Left lobe of liver (tissue), 2 donors: ENCODE data around the gene RGMA. TPM values are rescaled to one million over a fixed set of nuclear protein-coding genes. Genes with fewer than 3 reads are reported as not detected.

ENCODE experiments used
- ATAC-seq: fragments of 200-7000 bp; cut with Tn5 transposase; one replicate; pipeline ENCODE4 v1.9.1; 2020; ENCODE audit warnings: mild to moderate bottlenecking, moderate library complexity
- DNase-seq: peaks from one replicate; pipeline ENCODE4 v3.0.0-alpha.2; 2020; ENCODE audit warnings: low spot score
- total RNA-seq: library from RNA; stranded (reverse); gene quantifications from one replicate; pipeline ENCODE4 v1.2.1, GENCODE V29; 2021
- donor health status: DM: no; HTN: no; CAD: no; lungs with moderate emphysema.
- donor health status: DM: no; HTN: yes; CAD: no.

Gene RGMA
- total RNA-seq, 1 donor from 2014 or later, result 0.33 TPM

DNA sequence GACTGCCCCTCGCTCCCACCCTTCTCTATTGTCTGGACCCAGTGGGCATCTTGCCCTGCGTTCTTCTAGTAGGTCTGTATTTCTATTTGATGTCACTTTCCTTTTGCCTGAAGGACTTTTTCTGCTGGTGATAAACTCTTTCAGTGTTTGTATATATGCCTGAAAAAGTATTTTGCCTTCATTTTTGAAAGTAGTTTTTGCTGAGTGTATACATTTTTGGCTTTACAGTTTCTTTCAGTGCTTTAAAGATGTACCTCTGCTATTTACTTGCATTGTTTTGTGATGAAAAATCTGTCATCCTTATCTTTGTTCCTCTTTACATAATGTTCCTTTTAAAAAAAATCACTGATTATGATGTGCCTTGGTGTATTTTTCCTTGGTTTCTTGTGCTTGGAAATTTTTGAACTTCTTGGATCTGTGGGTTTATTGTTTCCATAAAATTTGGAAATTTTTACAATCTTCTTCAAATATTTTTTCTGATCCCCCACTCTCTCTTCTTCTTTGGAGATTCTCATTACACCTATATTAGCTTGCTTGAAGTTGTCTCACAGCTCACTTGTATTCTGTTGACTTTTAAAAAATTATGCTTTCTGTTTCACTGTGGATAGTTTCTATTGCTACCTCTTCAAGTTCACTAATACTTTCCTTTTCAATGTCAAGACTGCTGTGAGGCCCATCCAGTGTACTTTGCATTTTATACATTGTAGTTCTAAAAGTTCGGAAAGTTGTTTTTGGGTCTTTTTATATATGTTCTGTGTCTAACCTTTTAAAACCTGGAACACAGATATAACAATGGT is 67.8 kb downstream of the RGMA start:
- DNase-seq, result peak; percentile 22
- ATAC-seq, result no peak

DNA sequence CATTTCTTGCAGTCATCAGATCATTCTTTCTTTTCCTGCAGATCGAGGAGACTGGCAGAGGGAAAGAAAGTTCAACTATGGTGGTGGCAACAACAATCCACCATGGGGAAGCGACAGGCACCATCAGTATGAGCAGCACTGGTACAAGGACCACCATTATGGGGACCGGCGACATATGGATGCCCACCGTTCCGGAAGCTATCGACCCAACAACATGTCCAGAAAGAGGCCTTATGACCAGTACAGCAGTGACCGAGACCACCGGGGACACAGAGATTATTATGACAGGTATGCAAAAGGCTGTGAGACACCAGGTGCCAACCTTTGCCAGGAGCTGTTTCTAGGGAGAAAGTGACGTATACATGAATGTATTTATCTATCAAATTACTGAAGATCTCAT is 69.0 kb downstream of the RGMA start:
- ATAC-seq, result no peak
- peak; percentile 31 for DNase-seq

DNA sequence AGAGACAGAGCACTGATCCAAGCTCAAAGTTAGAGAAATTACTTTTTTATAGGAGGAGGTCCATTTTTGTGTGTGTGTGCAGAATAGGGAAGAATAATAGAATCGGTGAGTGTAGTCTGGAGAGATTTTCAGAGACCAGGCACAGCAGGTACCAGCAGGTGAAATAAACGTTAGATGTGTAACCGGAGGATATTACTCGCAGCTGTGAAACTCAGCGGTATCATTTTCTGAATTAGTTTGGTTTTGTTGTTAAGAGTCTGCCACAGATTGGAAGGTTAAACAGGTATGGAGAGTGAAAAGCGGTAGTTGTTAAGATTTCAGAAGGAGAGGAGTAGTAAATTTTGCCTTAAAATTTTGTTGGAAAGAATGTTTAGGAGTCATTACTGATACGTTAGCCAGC is 69.9 kb downstream of the RGMA start:
- DNase-seq (no peak), ATAC-seq (no peak)

DNA sequence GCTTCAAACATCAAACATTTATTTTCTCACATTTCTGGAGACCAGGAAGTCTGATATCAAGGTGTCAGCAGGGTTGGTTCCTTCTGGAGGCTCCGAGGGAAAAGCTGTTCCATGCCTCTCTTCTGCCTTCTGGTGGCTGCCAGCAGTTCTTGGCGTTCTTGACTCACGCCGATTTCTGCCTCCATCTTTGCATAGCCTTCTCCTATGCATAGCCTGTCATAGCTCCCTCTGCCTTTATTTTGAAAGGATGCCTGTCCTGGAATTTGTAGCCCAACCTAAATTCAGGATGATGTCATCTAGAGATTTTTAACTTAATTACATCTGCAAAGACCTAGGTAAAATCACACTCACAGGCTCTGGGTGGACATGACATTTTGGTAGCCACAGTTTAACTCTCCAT is 70.4 kb downstream of the RGMA start:
- peak; percentile 22 for DNase-seq
- ATAC-seq, result no peak

DNA sequence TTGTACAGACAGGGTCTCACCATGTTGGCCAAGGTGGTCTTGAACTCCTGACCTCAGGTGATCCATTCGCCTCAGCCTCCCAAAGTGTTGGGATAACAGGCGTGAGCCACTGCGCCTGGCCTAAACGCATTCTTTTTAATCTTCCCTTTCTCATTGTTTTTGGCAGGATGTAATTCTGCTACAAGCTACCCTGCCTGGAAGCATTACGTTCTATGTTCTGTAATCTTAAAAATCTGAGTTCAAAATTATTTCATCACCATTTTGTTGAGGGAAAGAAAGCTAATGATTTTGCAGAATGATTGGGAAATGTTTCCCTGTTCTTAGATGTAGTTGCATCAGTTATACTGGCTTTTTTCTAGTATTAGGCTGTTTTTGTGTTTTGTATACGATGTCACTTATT is 71.5 kb downstream of the RGMA start:
- ATAC-seq (no peak), DNase-seq (no peak)

DNA sequence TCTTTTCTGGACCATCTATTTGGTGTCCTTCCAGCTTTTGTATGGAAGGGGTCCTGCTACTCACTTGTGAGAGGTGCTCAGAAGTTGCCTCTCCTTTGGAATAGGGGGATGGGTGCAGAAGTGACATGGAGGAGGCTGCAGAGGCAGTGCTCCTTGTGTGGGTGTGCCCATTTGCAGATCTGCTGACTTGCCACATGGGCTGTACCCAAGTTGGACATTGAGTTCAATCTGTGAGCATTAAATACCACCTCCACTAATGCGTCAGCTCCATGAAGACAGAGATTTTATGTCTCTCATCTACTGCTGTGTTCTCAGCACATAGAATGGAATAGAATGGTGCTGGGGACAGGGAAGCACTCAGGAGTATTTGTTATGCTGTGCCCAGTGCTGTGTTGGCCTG is 76.2 kb downstream of the RGMA start:
- no peak for DNase-seq

DNA sequence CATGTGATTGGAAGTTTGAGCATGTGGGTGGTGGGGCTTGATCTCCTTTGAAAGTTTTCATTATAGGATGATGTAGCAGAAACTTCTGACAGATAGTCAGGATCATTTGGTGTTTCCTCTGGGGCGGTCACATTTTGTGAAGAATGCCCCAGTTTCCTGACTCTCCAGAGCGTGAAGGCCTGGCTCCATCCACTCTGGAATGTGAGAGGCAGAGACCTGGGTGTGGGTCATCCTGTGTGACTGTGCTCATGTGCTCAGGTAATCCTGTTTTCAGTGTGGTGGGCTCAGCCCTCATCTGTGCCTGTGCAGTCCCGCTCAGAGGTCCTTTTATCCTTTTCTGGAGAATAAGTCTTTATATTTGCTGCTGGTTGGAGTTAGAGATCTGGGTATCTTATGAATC is 81.0 kb downstream of the RGMA start:
- DNase-seq (no peak), ATAC-seq (no peak)

More for the DNA sequence above, 76.2 kb downstream of the RGMA start:
- ATAC-seq, result peak; percentile 13

DNA sequence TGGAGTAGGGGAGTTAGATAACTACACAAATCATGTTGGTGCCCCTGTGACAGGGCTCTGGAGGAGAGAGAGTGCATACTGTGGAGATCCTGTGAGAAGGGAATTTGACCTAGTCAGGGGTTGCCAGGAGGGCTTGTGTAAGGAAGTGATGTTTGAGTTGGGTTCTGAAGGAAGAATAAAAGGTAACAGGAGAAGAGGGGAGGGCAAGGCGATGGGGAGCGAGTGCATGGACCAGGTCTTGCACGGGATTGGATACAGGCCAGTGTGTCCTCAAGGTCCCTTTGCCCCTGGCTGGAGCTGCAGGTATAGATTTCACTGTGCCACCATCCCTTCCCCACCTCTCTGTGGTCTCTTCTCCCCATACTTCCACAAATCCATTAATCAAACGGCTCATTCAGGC is 83.9 kb downstream of the RGMA start:
- ATAC-seq, result peak; percentile 34
- no peak for DNase-seq

DNA sequence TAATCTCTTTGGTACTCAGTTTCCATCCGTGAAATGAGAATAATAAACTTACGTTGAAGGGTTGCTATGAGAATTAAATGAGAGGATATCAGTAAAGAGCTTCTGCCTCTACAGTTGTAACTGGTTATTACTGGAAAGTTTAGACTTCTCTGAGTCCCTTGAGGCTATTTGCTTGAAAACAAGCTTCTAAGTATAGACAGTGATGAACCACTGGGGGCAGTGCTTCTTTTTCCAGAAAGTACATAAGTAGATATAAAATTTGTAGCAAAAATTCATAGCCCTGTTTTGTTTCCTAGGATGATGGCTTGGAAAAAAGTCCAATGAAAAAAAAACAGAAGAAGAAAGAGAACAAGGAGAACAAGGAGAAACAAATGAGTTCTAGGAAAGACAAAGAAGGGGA is 87.1 kb downstream of the RGMA start:
- ATAC-seq, result no peak
- DNase-seq, result no peak

DNA sequence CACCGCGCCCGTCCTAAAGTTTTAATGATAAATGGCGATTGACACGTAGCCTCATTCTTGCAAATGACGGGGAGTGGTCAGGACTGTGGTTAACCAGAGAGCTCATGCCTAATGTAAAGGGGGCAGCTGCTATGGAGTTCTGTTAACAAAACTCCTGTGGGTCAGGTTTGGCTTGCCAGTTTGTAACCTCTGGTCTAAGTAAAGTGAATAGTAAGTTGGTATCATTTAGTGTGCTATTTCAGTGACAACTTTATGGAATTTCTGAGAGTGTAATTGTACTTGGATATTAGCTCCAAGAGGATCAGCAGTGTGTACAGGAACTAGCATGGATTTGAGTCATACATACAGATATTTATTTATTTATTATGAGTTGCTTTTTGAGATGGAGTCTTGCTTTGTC is 87.9 kb downstream of the RGMA start:
- no peak for ATAC-seq
- no peak for DNase-seq

DNA sequence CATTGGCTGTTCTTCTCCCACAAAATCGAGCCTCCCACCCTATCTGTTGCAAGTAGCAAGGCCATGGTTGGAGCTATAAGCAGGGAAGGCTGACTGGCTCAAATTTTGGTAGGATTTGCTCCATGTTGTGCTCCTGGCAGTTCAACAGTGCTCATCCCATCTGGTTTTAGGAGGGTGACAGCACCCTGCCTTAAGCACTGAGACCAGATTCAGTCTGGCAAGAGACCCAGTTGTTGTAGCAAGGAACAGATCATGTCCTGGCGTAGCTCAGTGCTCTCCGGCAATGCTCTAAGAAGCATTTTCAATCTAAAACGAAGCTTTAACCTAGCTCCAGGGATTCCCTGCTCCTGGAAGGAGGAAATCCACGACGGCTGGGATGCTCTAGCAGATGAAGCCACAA is 91.2 kb downstream of the RGMA start:
- ATAC-seq (no peak), DNase-seq (no peak)

DNA sequence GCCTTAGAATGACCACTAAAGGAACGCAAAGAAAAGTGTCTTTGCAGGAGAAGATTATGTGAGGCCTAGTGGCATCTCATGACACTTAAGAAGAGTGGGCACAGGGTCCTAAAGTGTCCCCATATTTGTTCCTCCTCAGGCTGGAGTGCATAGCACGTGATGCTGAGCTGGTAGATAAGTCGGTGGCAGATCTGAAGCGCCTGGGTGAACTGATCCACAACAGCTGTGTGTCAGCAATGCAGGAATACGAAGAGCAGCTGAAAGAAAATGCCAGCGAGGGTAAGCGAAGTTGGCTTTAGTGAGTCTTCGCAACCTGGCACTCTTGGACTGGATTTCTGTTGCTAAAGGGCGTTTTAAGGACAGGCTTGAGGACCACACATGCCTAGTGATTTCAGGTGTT is 96.3 kb downstream of the RGMA start:
- no peak for ATAC-seq
- DNase-seq, result no peak

DNA sequence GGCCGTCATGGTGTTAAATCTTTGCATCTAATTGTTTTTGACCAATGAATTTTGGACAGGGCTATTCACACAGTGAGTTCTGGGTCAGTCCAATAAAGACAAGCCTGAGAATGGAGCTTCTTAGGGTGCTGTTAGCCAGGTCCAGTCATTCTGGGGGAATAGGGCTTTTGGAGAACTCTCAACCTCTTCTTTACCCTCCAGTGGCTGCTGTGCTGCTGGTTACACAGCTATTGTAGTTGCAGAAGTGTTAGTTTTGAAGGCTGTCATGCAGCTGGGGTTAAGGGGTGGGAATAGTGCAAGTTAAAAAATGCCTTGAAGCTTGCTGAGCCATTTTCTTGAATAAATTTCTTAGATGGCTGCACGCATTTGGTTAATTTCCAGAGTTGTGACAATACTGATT is 99.0 kb downstream of the RGMA start:
- DNase-seq, result no peak

DNA sequence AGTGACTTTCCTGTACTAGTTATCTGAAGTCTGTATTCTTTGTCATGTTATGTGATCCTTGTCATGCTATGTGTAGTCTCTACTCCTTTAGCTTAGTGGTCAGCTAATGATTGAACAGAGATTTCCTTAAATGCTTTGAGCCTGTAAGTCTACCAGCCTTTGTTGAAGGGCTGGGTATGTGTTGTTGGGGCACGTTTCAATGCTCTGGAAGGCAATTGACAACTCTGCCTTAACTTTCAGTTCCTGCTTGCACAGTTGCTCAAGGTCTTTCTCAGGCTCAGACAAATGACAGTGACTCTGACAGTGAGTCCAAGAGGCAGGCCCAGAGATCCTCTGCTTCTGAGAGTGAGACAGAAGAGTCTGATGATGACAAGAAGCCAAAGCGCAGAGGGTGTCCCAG is 99.5 kb downstream of the RGMA start:
- ATAC-seq (no peak), DNase-seq (no peak)

More for the DNA sequence above, 99.0 kb downstream of the RGMA start:
- no peak for ATAC-seq

Other genes with a start within 250 kb of the RGMA start
- gene CHD2, start 188.9 kb downstream of the RGMA start, total RNA-seq, result 53.1 TPM